GM19193 (cell line): ENCODE results near the gene ARL6IP5.

Experiments
- POLR2A ChIP-seq: IDR thresholded peaks from 4 replicates; pipeline ENCODE4 v1.6.1; 2011; ENCODE audit not compliant: insufficient read depth, insufficient read length; ENCODE audit errors: extremely low read depth

The ARL6IP5 gene

DNA sequence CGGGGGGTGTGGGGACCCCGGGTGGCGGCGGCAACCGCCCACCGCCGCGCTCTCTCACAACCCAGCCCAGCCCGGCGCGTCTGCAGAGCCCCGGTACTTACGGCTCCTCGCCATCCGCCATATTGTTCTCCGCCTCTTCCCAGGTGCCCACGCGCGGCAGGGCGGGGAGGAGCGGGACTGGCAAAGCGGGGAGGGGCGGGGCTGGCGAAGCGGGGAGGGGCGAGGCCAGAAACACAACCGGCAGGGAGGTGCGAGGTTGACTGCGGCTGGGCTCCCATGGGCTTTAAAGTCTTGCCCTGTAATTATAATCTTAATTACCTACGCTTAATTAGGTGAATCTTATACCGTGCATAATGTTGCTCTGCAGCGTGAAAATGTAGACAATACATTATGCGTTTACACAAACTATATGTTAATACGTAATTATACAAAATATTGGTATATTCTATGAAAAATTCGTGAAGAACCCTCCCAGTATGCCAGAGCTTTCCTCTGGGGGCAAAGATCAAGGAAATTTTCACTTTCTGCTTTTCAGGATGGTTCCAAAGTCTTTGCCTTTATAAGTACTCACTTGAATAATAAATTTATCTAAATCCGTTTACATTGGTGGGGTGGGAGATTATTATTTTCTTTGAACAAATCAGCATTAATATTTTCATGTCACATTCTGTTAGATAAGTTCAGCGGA, 4.4 kb upstream of the ARL6IP5 start, which contains the start of gene UBA3:
Gene UBA3, minus strand, starts transcription at position 133 of the 688 bp plus-strand sequence. Its CDS starts 12 bp downstream, at position 121.
- TF ChIP-seq POLR2A, result peak; percentile 83

DNA sequence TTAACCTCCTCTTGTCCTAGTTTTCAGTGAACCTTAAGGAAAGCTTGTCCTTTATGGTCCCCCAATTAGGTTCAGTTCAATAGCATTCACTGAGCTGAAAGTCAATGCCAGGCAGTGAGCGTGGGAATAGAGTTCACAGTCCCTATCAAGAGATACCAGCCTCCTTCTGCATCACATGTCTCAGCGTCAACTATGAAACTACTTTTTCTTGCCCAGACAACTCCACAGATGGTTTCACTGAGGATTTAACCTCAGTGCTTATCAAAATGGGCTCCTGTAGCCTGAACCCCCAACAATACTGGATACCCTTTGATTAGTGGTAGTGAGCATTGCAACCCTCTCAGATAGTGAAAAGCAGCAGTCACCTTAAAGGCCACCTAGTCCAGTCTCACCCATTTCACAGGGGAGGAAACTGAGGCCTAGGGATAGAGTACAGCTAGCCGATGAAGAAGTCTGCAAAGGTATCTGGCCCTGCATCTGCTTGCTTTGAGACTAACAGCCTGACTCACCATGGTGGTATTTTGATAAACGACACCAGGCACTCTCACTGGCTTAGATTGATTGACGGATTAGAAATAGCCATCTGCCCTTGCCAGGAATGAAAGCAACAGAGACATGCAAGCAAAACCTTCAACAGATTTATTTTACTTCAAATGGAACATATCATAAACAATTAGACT, 3.0 kb upstream of the ARL6IP5 start:
- no peak for TF ChIP-seq POLR2A

DNA sequence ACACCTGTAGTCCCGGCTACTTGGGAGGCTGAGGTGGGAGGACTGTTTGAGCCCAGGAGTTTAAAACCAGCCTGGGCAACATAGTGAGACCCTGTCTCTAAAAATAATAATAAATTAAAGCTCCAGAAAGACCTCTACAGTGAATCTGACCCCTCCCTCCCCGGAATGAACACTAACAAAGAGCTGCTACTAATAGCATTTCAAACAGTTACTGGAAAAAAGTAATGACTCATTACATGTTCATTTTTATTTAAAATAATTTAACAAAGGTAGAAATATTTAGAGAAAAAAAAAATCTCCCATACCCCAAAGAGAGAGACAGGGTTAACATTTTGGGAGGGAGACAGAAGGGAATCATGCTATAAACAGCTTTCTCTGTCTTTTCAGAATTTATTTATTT, 2.4 kb upstream of the ARL6IP5 start:
- TF ChIP-seq POLR2A, result no peak

DNA sequence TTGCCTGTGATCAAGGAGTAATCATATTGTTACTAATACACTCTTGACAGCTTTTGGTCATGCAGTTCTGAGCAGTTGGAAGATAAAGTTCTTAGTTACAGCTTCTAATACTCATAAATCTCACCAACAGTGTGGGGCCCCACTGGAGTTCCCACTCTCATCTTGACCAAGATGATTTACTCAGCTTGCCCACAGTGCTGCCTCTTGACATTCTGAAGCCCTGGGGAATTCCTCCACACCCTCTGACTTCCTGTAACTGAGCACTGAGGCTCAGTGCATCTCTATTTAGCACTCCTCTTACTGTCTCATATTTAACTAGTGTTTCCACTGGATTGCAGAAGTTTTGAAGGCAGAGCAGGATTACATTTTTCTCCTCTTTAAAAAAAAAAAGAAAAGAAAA, 1.9 kb upstream of the ARL6IP5 start:
- TF ChIP-seq POLR2A, result no peak

DNA sequence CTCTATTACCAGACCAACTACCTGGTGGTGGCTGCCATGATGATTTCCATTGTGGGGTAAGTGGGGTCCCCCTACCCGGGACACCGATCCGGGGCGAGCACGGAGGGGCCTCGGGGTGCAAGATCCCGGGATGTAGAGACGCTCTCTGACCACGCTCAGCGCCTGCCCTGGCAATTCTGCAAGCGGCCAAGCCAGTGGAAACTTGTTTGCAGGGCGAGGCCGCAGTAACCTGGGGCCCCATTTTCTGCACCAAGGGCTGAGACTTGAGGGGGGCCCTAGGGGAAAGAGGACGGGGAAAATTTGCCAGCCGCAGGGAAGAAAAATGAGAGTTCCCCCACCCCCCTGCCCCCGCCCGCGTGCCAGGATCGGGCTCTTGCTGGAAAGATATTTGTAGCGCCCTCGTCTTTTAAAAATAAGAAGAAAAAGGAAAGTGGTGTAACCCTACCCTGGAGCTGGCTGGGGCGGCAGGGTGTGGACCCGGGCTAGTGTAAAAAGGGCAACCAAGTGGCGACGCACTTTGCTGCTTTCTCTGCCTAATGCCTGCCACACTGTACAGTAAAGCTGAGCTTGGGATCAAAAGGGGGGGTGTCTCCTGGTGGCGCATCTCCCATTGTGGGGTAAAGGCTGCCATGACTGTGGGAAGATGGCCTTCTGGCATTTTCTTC, 563 bp downstream of the ARL6IP5 start:
- TF ChIP-seq POLR2A, result peak; percentile 24

DNA sequence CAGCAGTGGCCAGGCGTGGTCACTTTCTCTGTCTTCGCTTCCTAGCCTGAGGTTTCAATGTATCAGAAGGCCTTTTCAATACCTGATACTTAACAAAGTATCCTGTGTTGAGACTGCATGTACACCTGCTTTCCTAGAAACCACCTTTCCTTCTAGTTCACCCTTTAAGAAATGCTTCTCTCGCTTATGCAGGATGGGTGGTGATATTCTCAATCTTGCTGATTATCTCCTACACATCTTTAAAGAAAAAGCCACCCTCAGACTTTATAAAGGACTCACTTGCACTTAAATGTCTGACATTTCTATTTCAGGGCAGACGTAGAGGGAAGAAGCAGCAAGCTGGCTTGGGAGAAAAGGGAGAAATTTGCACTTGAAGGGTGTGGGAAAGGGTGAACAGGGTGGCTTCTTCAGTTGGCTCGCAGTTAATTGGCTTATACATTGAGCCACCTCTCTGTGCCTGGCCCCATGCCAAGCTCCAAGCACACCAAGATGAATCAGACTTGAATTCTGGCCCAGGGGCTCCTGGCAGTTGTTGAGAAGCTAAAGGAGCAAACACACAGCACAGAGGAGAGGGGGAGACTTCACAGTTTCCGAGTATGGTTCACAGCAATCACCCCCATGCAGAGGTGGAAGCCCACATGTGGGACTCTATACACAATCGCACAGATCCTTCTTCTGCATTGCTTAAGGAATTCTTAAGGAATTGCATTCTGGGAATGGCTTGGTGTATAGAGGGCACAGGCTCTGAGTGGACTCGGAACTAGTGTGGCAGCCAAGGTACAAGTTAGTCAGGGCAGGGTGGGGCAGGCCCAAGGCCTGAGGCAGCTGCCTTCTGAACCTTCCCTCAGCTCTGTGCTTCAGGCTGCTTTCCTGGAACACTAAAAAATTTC, 1.3 kb downstream of the ARL6IP5 start:
- no peak for TF ChIP-seq POLR2A

DNA sequence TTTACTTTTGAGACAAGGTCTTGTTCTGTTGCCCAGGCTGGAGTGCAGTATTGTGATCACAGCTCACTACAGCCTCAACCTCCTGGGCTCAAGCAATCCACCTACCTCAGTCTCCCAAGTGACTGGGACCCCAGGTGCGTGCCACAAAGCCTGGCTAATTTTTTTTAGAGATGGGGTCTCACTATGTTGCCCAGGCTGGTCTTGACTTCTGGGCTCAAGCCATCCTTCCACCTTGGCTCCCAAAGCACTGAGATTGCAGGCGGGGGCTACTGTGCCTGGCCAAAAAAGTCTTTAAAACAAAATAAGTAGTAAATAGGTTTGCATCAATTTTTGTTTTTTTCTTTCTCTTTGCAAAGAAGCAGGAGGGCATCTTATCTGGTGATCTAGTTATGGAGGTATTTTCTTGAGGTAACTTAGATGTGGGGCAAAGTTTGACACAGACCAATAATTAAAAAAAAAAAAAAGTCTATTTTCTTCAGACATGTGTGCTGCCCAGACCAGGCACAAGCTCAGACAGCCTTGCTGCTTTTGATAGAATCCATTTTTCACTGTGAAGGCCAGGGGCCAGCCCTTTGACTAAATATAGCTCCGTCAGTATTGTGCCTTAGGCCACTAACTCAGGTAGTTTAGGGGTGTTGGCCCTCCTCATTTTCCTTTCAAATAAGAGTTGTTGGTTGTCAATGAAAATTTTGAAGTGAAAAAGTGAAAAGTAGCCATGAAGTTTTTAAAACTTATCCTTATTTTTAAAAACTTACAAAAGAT, 2.5 kb downstream of the ARL6IP5 start:
- no peak for TF ChIP-seq POLR2A

DNA sequence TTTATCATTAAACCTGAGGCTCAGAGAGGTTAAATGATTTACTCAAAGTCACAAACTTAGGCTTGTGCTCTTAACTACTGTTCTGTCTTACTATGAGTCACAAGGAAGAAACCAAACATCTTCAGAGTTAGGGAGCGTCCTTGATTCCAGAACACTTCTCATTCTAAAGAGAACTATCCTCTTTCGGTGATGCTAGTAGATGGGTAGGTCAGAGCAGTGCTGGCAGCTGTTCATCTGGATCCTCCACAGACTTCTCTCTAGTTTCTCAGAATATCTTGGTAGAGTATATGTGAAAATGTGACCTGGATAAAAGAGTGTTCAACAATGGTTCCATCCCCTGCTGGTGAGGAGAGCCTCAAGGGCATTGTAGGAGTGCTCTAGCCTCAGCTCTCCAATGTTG, 3.3 kb downstream of the ARL6IP5 start:
- TF ChIP-seq POLR2A, result no peak

DNA sequence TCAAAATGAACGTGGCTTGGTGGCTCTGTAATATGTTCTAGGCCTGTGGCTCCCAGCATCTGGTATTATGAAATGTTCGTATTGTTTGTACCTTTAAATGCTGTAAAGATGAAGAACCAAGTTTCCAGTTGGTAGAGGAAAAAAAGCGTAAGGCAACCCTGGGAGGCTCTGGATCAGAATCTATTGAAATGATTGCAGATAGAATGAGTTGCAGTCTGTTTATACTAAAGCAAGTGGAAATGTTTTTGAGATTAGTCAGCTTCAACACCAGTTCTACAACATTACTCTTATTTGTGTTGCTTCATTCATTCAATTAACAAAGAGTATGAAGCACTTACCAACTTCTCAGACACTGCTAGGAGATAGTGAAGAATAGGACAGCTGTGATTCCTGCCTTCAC, 5.3 kb downstream of the ARL6IP5 start:
- no peak for TF ChIP-seq POLR2A

DNA sequence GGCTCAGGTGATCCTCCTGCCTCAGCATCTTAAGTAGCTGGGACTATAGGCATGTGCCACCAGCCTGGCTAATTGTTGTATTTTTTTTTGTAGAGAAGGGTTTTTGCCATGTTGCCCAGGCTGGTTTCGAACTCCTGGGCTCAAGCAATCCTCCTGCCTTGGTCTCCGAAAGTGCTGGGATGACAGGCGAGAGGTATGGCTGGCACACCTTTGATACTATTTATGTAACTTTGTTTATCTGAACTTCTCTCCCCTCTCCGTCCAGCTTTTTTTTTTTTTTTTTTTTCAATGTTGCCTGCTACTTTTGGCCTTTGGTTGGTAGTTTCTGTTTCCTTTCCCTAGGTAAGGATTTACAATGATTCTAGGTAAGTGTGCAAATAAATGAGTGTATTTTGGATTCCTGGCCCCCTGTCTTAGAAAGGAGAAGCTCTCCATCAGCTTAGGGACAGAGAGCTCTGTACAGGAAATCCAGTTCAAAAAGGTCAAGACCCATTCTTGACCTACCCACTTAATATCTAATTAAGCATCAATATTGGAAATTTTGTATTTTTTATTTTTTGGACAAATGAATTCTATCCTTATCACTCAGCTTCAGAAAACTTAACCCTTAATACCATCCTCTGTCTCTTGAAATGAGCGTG, 6.8 kb downstream of the ARL6IP5 start:
- no peak for TF ChIP-seq POLR2A

DNA sequence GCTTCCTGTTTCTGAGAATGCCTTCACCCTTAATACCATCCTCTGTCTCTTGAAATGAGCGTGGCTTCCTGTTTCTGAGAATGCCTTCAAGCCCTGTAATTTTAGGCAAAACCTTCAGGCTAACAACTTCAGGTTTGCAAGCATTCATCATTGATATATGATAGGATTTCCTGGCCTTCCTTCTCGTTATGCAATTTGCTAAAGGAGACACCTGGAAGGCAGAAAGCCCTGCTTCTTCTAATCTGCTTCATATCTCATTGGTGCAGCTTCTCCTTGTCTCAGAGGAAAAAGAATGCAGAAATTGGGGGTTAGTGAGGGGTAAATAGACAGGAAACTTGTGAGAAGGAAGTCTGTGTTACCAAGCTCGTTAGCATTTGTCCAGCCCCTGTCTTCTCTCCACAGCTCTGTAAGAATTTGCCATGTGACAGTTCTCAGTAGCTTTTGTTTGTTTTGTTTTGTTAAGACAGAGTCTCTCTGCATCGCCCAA, 7.3 kb downstream of the ARL6IP5 start:
- TF ChIP-seq POLR2A, result no peak

DNA sequence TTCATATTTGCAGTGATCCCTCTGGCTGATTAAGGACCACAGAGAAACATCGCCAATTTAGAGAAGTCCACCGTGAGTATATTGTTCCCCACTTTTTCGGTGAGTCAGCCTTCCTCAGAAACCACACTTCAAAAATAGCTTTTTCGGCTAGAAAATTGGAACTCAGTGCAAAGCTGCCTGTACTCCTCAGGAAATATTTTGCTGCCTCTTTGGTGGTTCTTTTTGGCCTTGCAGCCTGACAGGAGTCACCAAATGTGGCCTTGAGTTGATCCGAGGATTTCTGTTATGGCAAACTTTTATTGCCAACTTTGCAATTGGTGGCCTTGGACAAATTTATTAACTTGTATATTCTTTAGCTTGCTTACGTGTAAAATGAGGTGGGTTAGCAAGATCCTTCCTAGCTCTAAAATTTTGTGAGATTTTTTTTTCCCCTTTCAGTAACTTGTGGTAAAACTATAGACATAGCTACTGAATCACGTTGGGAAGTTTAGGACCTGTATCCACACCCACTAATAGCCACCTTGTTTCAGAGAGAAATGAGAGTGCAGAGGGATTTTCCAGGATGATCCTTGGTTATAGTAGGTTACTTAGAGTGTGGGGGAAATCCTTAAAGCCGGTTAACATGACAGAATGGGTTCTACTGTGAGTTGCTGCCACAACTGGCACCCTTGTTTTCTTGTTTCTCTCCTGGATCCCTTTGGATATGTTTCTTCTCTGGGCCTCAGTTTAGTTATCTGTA, 9.9 kb downstream of the ARL6IP5 start:
- TF ChIP-seq POLR2A, result no peak

DNA sequence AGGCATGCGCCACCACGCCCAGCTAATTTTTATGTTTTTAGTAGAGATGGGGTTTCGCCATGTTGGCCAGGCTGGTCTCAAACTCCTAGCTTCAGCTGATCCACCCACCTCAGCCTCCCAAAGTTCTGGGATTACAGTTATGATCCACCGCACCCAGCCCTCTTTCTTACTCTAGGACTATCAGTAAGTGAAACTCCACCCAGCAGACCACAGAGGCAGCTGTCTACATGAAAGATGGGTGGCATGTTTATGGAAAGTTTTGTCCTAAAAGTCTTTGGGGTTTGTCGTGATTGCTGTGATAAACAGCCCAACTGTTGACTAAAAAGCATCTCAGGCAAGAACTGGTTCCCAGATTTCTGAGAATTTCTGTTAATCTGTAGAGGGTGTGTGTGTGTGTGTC, 10.9 kb downstream of the ARL6IP5 start:
- TF ChIP-seq POLR2A, result no peak

DNA sequence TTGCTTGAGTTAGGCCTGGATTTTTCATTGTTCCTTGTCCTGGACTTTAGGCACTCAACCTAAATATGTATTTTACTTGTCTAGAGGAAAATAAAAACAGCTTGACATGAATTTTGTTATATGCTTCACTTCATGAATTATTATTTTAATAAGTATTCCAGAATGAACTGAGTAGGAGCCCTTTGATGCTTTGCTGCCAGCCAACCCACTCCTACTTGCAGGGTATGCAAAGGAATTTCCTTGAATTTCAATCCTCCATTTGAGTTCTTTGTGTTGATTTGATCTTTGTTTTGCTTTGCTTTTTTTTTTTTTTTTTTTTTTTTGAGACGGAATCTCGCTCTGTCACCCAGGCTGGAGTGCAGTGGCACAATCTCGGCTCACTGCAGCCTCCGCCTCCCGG, 11.6 kb downstream of the ARL6IP5 start:
- no peak for TF ChIP-seq POLR2A
